GM12875 (cell line): ENCODE measurements around the gene PEMT.
"Not testable (repeated sequence)": the region's sequence is repeated elsewhere in the genome, so short reads cannot be mapped to it uniquely, and the experiment has no call there.

ENCODE experiments used
- H3K4me3 ChIP-seq: one replicate; pipeline ENCODE4 v1.5.1; 2011; ENCODE audit warnings: low read depth, low read length, control low read depth
- CTCF ChIP-seq: IDR thresholded peaks from 2 replicates; pipeline ENCODE4 v1.5.1; 2011; ENCODE audit warnings: low read depth, mild to moderate bottlenecking, control low read depth, inconsistent platforms, low read length, moderate library complexity, borderline replicate concordance; ENCODE audit not compliant: insufficient read depth

Gene PEMT

GRCh38 chr17:17591355-17592298, at the start of gene PEMT:
PEMT (minus strand) TSS chr17:17591708; CDS start chr17:17591626, 82 bp downstream.
- TF ChIP-seq CTCF, result no peak
- H3K4me3 ChIP-seq, result peak within 1 kb of the TSS; percentile 86

GRCh38 chr17:17639661-17640270, 48.3 kb upstream of the PEMT start:
- not testable (repeated sequence) for H3K4me3 ChIP-seq

GRCh38 chr17:17638467-17638866, 47.0 kb upstream of the PEMT start:
- no peak overlapping the region for H3K4me3 ChIP-seq
- no peak for TF ChIP-seq CTCF

GRCh38 chr17:17636272-17636885, 44.9 kb upstream of the PEMT start:
- no peak for TF ChIP-seq CTCF
- H3K4me3 ChIP-seq, result no peak overlapping the region

GRCh38 chr17:17635537-17636271, 44.2 kb upstream of the PEMT start:
- H3K4me3 ChIP-seq, result not testable (repeated sequence)

- no peak for TF ChIP-seq CTCF
- no peak overlapping the region for H3K4me3 ChIP-seq
Observed at GRCh38 chr17:17635126-17635525, 43.6 kb upstream of the PEMT start.

GRCh38 chr17:17633310-17633709, 41.8 kb upstream of the PEMT start:
- no peak for TF ChIP-seq CTCF
- no peak overlapping the region for H3K4me3 ChIP-seq

GRCh38 chr17:17632690-17633089, 41.2 kb upstream of the PEMT start:
- H3K4me3 ChIP-seq, result not testable (repeated sequence)
